ENCODE measurements around the gene FAAP20. TPM values are rescaled to one million over a fixed set of nuclear protein-coding genes. Genes with fewer than 3 reads are reported as not detected.

The FAAP20 gene
- total and polyA plus RNA-seq, 2 experiments from 2014 or later = 79.1 to 167 TPM

GRCh38 chr1:2145946-2146835, 48.4 kb downstream of the FAAP20 start:
- no peak for ATAC-seq
- no peak for TF ChIP-seq ZNF114 (CRISPR knock-in tag; IDR thresholded peaks at IDR 0.05)
- TF ChIP-seq, protein P1, sequence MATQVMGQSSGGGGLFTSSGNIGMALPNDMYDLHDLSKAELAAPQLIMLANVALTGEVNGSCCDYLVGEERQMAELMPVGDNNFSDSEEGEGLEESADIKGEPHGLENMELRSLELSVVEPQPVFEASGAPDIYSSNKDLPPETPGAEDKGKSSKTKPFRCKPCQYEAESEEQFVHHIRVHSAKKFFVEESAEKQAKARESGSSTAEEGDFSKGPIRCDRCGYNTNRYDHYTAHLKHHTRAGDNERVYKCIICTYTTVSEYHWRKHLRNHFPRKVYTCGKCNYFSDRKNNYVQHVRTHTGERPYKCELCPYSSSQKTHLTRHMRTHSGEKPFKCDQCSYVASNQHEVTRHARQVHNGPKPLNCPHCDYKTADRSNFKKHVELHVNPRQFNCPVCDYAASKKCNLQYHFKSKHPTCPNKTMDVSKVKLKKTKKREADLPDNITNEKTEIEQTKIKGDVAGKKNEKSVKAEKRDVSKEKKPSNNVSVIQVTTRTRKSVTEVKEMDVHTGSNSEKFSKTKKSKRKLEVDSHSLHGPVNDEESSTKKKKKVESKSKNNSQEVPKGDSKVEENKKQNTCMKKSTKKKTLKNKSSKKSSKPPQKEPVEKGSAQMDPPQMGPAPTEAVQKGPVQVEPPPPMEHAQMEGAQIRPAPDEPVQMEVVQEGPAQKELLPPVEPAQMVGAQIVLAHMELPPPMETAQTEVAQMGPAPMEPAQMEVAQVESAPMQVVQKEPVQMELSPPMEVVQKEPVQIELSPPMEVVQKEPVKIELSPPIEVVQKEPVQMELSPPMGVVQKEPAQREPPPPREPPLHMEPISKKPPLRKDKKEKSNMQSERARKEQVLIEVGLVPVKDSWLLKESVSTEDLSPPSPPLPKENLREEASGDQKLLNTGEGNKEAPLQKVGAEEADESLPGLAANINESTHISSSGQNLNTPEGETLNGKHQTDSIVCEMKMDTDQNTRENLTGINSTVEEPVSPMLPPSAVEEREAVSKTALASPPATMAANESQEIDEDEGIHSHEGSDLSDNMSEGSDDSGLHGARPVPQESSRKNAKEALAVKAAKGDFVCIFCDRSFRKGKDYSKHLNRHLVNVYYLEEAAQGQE (IDR thresholded peaks at IDR 0.05; ENCODE audit: unreplicated experiment) = no peak
- TF ChIP-seq NANOG (IDR thresholded peaks at IDR 0.05; ENCODE audit: borderline replicate concordance) = no peak
- no peak for DNase-seq (ENCODE audit: low spot score)
- no peaks in the 10 kb centered on the region for H3K79me2 ChIP-seq (replicated peaks; ENCODE audit: insufficient read depth)
- no peaks in the 10 kb centered on the region for H4K20me1 ChIP-seq (replicated peaks; ENCODE audit: insufficient read depth)
- no peaks in the 10 kb centered on the region for H3K27me3 ChIP-seq (ENCODE audit: insufficient read depth)
- no peak overlapping the region for H3K4me3 ChIP-seq
- no peaks in the 10 kb centered on the region for H3K36me3 ChIP-seq (ENCODE audit: insufficient read depth)
- H3K9me2 ChIP-seq (ENCODE audit: insufficient read depth) = no peaks in the 10 kb centered on the region
- Mint-ChIP-seq H3K9me3 (no peaks in the 10 kb centered on the region), H3K36me3 (ENCODE audit: low read depth) (peaks cover 3% of the 10 kb centered on the region; the same call in 2 of the 3 replicates), H3K4me3 (no peak overlapping the region), H3K4me1 (no peaks in the 10 kb centered on the region), H3K27me3 (ENCODE audit: insufficient read depth, low read depth, poor library complexity) (peaks cover 3% of the 10 kb centered on the region), H3K27ac (no peak overlapping the region)
- no peak overlapping the region for H3K4me2 ChIP-seq
- no peak overlapping the region for H2AFZ ChIP-seq
- no peak overlapping the region for H3K27ac ChIP-seq (ENCODE audit: low read depth)
- H3K4me1 ChIP-seq (ENCODE audit: insufficient read depth) = no peaks in the 10 kb centered on the region
- no peaks in the 10 kb centered on the region for H3F3A ChIP-seq (replicated peaks; ENCODE audit: low read depth)

GRCh38 chr1:2144501-2145090, 50.0 kb downstream of the FAAP20 start:
- Histone ChIP-seq H3K79me2 (replicated peaks; ENCODE audit: insufficient read depth) (no peaks in the 10 kb centered on the region), H3K9me2 (ENCODE audit: insufficient read depth) (no peaks in the 10 kb centered on the region), H3K4me3 (no peak overlapping the region), H2AFZ (no peak overlapping the region), H4K20me1 (replicated peaks; ENCODE audit: insufficient read depth) (no peaks in the 10 kb centered on the region), H3K27ac (ENCODE audit: low read depth) (no peak overlapping the region), H3K36me3 (ENCODE audit: insufficient read depth) (no peaks in the 10 kb centered on the region), H3K4me1 (ENCODE audit: insufficient read depth) (no peaks in the 10 kb centered on the region), H3K4me2 (no peak overlapping the region), H3K27me3 (ENCODE audit: insufficient read depth) (no peaks in the 10 kb centered on the region), H3F3A (replicated peaks; ENCODE audit: low read depth) (no peaks in the 10 kb centered on the region)
- ATAC-seq (no peak), DNase-seq (ENCODE audit: low spot score) (no peak)
- no peaks in the 10 kb centered on the region; the same call in 1 of the 3 replicates for H3K36me3 Mint-ChIP-seq (ENCODE audit: low read depth)
- H3K4me1 Mint-ChIP-seq = peaks cover 2% of the 10 kb centered on the region; the same call in 1 of the 3 replicates
- H3K27me3 Mint-ChIP-seq (ENCODE audit: insufficient read depth, low read depth, poor library complexity) = no peaks in the 10 kb centered on the region
- H3K9me3 Mint-ChIP-seq = no peaks in the 10 kb centered on the region
- H3K4me3 Mint-ChIP-seq = no peak overlapping the region
- no peak overlapping the region for H3K27ac Mint-ChIP-seq
- TF ChIP-seq, protein P2, sequence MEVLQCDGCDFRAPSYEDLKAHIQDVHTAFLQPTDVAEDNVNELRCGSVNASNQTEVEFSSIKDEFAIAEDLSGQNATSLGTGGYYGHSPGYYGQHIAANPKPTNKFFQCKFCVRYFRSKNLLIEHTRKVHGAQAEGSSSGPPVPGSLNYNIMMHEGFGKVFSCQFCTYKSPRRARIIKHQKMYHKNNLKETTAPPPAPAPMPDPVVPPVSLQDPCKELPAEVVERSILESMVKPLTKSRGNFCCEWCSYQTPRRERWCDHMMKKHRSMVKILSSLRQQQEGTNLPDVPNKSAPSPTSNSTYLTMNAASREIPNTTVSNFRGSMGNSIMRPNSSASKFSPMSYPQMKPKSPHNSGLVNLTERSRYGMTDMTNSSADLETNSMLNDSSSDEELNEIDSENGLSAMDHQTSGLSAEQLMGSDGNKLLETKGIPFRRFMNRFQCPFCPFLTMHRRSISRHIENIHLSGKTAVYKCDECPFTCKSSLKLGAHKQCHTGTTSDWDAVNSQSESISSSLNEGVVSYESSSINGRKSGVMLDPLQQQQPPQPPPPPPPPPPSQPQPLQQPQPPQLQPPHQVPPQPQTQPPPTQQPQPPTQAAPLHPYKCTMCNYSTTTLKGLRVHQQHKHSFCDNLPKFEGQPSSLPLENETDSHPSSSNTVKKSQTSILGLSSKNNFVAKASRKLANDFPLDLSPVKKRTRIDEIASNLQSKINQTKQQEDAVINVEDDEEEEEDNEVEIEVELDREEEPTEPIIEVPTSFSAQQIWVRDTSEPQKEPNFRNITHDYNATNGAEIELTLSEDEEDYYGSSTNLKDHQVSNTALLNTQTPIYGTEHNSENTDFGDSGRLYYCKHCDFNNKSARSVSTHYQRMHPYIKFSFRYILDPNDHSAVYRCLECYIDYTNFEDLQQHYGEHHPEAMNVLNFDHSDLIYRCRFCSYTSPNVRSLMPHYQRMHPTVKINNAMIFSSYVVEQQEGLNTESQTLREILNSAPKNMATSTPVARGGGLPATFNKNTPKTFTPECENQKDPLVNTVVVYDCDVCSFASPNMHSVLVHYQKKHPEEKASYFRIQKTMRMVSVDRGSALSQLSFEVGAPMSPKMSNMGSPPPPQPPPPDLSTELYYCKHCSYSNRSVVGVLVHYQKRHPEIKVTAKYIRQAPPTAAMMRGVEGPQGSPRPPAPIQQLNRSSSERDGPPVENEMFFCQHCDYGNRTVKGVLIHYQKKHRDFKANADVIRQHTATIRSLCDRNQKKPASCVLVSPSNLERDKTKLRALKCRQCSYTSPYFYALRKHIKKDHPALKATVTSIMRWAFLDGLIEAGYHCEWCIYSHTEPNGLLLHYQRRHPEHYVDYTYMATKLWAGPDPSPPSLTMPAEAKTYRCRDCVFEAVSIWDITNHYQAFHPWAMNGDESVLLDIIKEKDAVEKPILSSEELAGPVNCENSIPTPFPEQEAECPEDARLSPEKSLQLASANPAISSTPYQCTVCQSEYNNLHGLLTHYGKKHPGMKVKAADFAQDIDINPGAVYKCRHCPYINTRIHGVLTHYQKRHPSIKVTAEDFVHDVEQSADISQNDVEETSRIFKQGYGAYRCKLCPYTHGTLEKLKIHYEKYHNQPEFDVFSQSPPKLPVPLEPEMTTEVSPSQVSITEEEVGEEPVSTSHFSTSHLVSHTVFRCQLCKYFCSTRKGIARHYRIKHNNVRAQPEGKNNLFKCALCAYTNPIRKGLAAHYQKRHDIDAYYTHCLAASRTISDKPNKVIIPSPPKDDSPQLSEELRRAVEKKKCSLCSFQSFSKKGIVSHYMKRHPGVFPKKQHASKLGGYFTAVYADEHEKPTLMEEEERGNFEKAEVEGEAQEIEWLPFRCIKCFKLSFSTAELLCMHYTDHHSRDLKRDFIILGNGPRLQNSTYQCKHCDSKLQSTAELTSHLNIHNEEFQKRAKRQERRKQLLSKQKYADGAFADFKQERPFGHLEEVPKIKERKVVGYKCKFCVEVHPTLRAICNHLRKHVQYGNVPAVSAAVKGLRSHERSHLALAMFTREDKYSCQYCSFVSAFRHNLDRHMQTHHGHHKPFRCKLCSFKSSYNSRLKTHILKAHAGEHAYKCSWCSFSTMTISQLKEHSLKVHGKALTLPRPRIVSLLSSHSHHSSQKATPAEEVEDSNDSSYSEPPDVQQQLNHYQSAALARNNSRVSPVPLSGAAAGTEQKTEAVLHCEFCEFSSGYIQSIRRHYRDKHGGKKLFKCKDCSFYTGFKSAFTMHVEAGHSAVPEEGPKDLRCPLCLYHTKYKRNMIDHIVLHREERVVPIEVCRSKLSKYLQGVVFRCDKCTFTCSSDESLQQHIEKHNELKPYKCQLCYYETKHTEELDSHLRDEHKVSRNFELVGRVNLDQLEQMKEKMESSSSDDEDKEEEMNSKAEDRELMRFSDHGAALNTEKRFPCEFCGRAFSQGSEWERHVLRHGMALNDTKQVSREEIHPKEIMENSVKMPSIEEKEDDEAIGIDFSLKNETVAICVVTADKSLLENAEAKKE (CRISPR knock-in tag; IDR thresholded peaks at IDR 0.05) = no peak
- TF ChIP-seq CREB1 (CRISPR knock-in tag; IDR thresholded peaks at IDR 0.05; ENCODE audit: low read depth) (no peak), EZH2phosphoT487 (IDR thresholded peaks at IDR 0.05; ENCODE audit: unreplicated experiment) (no peak), POLR2AphosphoS5 (IDR thresholded peaks at IDR 0.05; ENCODE audit: low read depth) (no peak), JUNB (IDR thresholded peaks at IDR 0.05; ENCODE audit: unreplicated experiment) (no peak), ZNF331 (CRISPR knock-in tag; IDR thresholded peaks at IDR 0.05; ENCODE audit: low read depth) (no peak), EZH2 (IDR thresholded peaks at IDR 0.05; ENCODE audit: low read depth, unreplicated experiment) (no peak), NANOG (IDR thresholded peaks at IDR 0.05; ENCODE audit: borderline replicate concordance) (no peak)
